Brain microvascular endothelial cell (primary cell): Measurements from ENCODE around the gene GNB2.
"Not testable (repeated sequence)": the region's sequence is repeated elsewhere in the genome, so short reads cannot be mapped to it uniquely, and the experiment has no call there.

Experiments
- DNase-seq: peaks from one replicate; pipeline ENCODE4 v3.0.0-alpha.2; 2020
- H3K27ac ChIP-seq: fragments of 250-450 bp; sonication (Bioruptor Pico); 2 replicates; pipeline ENCODE4 v1.5.1; 2020; ENCODE audit warnings: mild to moderate bottlenecking, moderate library complexity
- H3K27me3 ChIP-seq: fragments of 250-450 bp; sonication (Bioruptor Pico); replicated peaks from 2 replicates; pipeline ENCODE4 v1.5.1; 2020; ENCODE audit warnings: mild to moderate bottlenecking
- H3K36me3 ChIP-seq: fragments of 250-450 bp; sonication (Bioruptor Pico); replicated peaks from 2 replicates; pipeline ENCODE4 v1.5.1; 2020; ENCODE audit warnings: mild to moderate bottlenecking
- H3K4me3 ChIP-seq: 2 replicates; pipeline ENCODE4 v1.5.1; 2011; ENCODE audit warnings: low read depth, mild to moderate bottlenecking, control low read depth, low read length, moderate library complexity
- CTCF ChIP-seq: IDR thresholded peaks from 2 replicates; pipeline ENCODE4 v1.5.1; 2011; ENCODE audit warnings: low read depth, mild to moderate bottlenecking, moderate library complexity, low read length, control low read depth, inconsistent platforms; ENCODE audit errors: missing control alignments
- in situ Hi-C: cut with HindIII; loops from 2 replicates; pipeline ENCODE4 v1.10.0; 2017; ENCODE audit warnings: low sequenced_read_pairs, low pct_ligation_motif_present

The GNB2 gene

GRCh38 chr7:100706672-100707311, 33.3 kb downstream of the GNB2 start:
- no peak for TF ChIP-seq CTCF
- in situ Hi-C loops = loop anchor here (25.0 kb wide), 1 partner anchor 131 kb away; the partner anchor contains the start of gene EPHB4
- Histone ChIP-seq H3K27ac (peak overlapping the region; percentile 43), H3K27me3 (no peaks in the 10 kb centered on the region), H3K4me3 (peak overlapping the region; percentile 94), H3K36me3 (no peaks in the 10 kb centered on the region)
- DNase-seq = no peak

- Histone ChIP-seq H3K27me3 (no peaks in the 10 kb centered on the region), H3K36me3 (no peaks in the 10 kb centered on the region), H3K27ac (no peak overlapping the region), H3K4me3 (no peak overlapping the region)
- DNase-seq = no peak
- in situ Hi-C loops = loop anchor here (25.0 kb wide), 1 partner anchor 129 kb away; the partner anchor contains the start of gene EPHB4
- no peak for TF ChIP-seq CTCF
Observed at GRCh38 chr7:100708395-100708794, 34.9 kb downstream of the GNB2 start.

GRCh38 chr7:100710452-100710851, 36.9 kb downstream of the GNB2 start:
- no peak for DNase-seq
- no peak for TF ChIP-seq CTCF
- Histone ChIP-seq H3K27ac (no peak overlapping the region), H3K36me3 (no peaks in the 10 kb centered on the region), H3K4me3 (no peak overlapping the region), H3K27me3 (no peaks in the 10 kb centered on the region)
- in situ Hi-C loops = loop anchor here (25.0 kb wide), 1 partner anchor 127 kb away; the partner anchor contains the start of gene EPHB4

GRCh38 chr7:100711369-100711768, 37.8 kb downstream of the GNB2 start:
- in situ Hi-C loops = loop anchor here (25.0 kb wide), 1 partner anchor 126 kb away; the partner anchor contains the start of gene EPHB4
- H3K27ac ChIP-seq = no peak overlapping the region
- no peak for DNase-seq
- TF ChIP-seq CTCF = no peak
- no peaks in the 10 kb centered on the region for H3K36me3 ChIP-seq
- no peaks in the 10 kb centered on the region for H3K27me3 ChIP-seq
- H3K4me3 ChIP-seq = no peak overlapping the region

GRCh38 chr7:100714725-100715124, 41.2 kb downstream of the GNB2 start:
- no peak overlapping the region for H3K27ac ChIP-seq
- TF ChIP-seq CTCF = no peak
- H3K4me3 ChIP-seq = no peak overlapping the region
- peaks cover 3% of the 10 kb centered on the region for H3K27me3 ChIP-seq
- DNase-seq = no peak
- no peaks in the 10 kb centered on the region for H3K36me3 ChIP-seq
- in situ Hi-C loops = loop anchor here (25.0 kb wide), 1 partner anchor 123 kb away; the partner anchor contains the start of gene EPHB4

GRCh38 chr7:100717073-100717472, 43.5 kb downstream of the GNB2 start:
- peaks cover 19% of the 10 kb centered on the region for H3K27me3 ChIP-seq
- in situ Hi-C loops = loop anchor here (25.0 kb wide), 1 partner anchor 120 kb away; the partner anchor contains the start of gene EPHB4
- not testable (repeated sequence) for H3K4me3 ChIP-seq, H3K27ac ChIP-seq, H3K36me3 ChIP-seq, DNase-seq
